Islet precursor cell (in vitro differentiated cells): ENCODE data around the gene RIN3.

Experiments used
- DNase-seq: peaks from one replicate; pipeline ENCODE4 v3.0.0-alpha.2; 2018

Gene RIN3

GRCh38 chr14:92724516-92725340 lies 211.1 kb downstream of the RIN3 start:
- DNase-seq: peak; percentile 93

- DNase-seq: peak; percentile 73
Measured at GRCh38 chr14:92726135-92726932, 212.8 kb downstream of the RIN3 start.

- no peak for DNase-seq
Measured at GRCh38 chr14:92726933-92727262, 213.3 kb downstream of the RIN3 start.

GRCh38 chr14:92728759-92729364 lies 215.3 kb downstream of the RIN3 start:
- no peak for DNase-seq

GRCh38 chr14:92729634-92730358 lies 216.2 kb downstream of the RIN3 start:
- DNase-seq: no peak

GRCh38 chr14:92731622-92732115 lies 218.1 kb downstream of the RIN3 start:
- DNase-seq: no peak

GRCh38 chr14:92733007-92733406 lies 219.4 kb downstream of the RIN3 start:
- no peak for DNase-seq

GRCh38 chr14:92734618-92735017 lies 221.0 kb downstream of the RIN3 start:
- no peak for DNase-seq

GRCh38 chr14:92735344-92735743 lies 221.8 kb downstream of the RIN3 start:
- DNase-seq: peak; percentile 63

GRCh38 chr14:92737206-92737605 lies 223.6 kb downstream of the RIN3 start:
- DNase-seq: no peak

- no peak for DNase-seq
Measured at GRCh38 chr14:92737619-92738188, 224.1 kb downstream of the RIN3 start.
